NCI-H2196 (cell line): ENCODE data around the gene CTNNA1.

Experiments used
- DNase-seq: peaks from one replicate; lab custom pipeline; 2025; ENCODE audit not compliant: unreplicated experiment; lab: John Stamatoyannopoulos, UW

The CTNNA1 gene

DNA sequence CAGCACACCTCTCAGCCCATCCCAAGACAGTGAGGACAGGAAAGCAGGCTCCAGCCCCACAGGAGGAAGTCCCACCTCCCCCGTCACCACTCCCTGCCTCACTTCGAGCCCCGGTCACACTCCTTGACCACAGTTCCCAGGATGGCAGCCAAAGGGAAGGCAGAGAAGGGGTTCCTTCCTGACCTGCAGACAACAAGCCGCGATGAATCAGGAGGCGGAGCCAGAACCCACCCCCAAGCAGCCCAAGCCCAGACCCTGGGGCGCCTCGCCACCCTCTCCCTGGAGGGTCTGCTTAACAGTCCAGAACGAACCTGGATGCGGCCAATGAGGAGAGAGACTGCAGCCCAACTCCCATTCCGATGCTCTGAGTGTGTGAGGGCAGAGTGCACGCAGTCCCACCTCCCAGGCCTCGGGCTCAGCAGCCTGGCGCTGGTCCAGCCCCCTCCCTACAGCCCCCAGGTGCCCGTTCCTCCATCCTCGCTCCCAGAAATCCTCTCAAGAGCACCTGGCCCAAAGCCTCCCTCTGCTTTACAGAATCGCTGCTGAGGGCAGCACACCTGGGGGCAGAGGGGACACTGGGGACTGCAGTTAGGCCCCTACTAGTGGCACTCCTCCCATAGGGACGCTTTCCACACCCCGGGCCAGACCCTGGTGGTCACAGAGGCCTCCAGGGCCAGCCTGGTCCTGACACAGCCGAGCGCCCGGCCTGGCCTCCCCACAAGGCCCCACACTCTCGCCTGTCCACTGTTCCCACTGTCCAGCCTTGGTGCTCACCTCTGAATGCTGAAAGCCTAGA lies 191.5 kb downstream of the CTNNA1 start:
- DNase-seq: no peak

DNA sequence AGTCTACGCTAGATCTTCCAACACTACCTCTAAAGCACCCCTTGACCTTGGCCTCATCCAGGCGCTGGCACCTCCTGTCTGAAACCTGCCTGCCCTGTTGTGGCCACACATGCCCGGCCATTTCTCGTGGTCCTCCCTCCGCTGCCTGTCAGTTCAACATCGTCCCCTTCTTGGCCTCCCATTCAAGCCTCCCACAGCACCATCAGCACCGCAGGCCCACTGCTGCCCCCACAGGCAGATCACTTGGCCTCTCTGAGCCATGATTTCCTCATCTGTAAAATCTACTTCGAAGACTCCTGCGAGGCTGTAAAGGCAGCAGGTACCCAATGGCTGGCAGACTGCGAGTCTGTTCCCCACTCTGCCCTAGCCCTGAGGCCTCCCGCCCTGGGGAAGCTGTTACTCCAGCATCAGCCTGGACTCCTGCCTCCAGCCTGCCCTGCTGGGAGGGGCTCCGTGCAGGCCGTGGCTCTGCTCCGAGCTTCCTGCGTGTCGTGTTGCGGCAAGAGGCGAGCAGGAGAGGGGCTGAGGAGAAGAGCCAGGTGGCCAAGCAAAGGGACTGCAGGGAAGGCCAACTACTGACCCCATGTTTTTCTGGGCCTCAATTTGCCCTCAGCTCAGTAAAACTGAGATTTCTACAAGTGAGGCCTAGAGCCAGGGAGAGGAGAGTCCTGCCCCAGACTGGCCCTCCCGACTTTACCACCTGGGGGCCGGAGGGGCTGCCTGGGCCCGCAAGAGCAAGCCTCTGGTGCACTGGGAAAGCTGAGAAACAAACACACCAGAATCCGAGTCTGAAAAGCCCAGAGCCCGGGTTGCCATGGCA lies 192.4 kb downstream of the CTNNA1 start:
- no peak for DNase-seq

DNA sequence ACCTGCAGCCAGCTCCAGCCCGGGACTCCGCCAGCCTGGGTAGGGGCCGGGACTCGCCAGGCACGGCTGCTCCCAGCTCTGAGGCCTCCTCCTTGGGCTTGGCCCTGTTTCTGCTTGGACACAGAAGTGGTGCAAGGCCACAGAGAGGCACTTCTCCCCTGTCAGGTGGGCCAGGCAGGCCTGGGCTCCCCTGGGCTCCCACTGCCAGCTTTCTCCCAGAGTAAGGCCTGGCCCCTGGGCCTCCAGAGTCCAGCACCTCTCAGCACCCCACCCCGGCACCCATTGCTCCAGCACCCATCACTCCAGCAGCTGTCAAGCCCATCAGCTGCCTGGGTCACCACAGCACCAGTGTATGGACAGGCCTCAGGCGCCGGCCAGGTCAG lies 193.0 kb downstream of the CTNNA1 start:
- DNase-seq: no peak

DNA sequence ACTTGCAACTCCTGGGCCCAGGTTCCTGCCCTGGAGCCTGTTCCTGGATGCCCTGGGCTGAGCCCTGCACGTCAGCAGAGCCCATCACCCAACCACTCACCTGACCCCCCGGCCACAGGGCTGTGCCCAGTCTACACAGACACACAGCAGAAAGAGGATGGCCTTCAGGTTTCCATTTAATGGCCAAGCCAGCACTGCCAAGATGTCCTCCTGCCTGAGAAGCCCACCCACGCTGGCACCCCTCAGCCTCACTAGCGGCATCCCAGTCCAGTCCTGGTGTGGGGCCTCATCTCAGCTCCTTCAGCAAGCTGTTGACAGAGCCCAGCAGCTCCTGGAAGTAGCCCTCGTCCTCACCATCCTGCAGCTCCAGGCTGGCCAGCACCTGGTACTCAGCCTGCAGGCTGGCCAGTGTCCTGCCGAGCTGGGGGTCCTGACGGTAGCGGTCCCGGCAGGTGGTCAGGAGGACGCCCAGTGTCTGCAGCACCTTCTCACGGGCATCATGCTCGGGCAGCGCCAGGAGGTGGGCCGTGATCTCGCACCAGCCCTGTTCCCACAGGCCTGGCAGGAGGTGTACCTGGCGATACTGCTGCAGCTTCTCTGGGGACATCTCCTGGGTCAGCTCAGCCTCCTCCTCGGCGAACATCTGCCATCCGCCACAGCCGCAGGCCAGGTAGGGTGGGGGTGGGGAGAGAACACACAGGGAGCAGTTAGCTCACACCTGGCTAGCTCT lies 193.8 kb downstream of the CTNNA1 start:
- no peak for DNase-seq

DNA sequence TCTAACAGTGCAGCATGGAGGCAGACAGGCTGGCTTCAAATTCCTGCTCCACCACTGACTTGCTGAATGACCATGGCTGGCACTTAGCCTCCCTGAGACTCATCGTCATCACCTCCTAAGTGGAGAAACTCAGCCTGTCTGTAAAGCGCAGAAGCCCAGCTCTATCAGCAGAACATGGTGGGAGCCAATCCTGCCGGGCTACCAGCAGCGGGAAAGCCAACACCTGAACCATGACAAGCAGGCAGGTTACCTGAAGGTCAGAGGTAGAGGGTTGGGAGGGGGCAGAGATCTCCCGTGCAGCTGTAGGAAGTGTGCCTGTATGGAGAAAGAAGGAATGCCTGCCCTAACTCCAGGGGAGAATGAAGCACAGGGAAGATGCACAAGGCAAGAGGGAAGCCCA lies 194.6 kb downstream of the CTNNA1 start:
- no peak for DNase-seq

DNA sequence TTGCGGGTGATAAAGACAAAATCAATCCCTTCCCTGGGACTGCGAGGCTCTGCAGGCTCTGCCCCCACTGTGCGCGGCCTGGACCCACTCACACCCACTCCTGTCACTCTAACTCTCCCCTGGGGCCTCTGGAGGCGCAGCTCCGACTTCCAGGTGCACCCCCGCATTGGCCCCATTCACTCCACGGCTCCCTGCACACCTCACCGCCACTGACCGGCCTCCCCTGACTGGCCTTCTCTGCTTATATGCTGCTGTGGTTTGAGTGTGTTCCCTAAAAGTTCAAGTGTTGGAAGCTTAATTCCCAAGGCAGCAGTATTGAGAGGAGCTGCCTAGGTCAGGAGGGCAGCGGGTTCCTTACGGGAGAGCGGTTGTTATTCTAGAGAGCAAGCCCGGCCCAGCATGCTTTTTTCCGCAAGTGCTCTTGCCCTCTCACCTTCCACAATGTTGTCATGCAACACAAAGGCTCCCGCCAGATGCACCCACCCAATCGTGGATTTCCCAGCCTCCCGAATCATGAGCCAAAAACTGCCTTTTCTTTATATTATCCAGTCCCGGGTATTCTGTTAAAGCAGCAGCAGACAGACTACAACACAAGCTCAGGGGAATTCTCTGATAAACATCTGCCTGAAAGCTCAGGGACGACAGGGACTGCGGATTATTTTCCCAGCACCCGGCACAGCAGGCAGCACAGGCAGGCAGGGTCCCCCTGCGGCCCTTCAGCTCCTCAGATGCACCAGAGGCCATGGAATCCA lies 195.4 kb downstream of the CTNNA1 start:
- DNase-seq: no peak

DNA sequence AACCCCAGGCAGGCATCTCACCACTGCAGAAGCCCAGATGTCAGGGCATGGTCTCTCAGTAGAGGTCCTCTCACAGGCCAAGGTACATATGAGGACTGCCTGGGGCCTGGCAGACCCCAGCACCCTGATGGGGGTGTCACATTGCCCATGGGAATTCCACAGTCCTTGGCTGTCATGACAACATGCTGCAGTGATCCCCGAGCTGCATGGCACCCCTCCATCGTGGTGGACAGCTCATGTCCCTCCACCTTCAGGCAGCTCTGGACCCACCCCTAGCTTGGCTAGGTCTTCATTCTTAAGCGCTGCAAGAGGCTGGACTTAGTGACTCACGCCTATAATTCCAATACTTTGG lies 196.0 kb downstream of the CTNNA1 start:
- no peak for DNase-seq

DNA sequence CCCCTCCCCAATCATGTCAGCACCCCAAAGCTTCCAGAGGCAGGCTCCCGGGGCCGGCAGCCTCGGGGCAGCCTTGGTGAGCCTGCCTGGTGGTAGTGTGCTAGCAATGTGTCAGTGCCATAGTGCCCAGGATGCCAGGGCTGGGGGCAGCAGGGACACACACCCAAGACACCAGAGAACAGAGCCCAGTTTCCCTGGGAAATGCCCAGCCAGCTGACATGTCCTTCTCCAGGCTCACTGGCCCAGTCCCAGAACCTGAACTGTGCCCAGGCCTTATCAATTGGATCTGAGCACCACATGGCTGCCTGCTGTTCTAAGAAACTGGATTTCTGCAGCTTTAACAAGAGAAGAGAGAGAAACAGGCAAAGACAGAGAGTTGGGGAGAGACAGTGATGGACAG lies 196.8 kb downstream of the CTNNA1 start:
- DNase-seq: no peak

DNA sequence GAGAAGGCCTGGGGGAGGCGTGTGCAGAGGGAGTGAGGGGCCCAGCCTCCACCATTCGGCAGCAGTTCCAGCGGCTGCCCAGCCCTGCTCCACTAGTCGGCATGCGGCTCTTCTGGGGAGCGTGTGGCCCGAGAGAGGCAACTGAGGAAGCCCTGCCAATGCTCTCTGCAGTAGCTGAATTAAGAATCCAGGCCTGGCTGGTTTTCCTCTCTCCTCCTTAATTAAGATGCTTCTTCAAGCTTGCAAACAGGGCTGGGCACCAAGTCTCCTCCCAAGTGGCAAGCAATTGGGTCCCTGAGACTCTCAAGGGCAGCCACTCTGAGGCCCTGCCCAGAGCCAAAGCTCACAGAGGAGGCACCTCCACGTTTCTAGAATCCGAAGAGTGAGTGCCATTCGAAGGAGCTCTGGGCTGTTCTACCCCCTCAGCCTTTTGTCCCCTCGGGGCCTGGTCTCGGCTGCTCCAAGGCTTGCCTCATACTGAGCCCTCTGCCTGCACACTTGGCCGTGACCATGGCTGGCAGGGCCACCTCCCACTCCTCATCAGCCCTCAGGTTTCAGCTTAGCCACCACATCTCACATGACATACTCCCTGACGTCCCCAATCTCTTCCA lies 197.3 kb downstream of the CTNNA1 start:
- no peak for DNase-seq

DNA sequence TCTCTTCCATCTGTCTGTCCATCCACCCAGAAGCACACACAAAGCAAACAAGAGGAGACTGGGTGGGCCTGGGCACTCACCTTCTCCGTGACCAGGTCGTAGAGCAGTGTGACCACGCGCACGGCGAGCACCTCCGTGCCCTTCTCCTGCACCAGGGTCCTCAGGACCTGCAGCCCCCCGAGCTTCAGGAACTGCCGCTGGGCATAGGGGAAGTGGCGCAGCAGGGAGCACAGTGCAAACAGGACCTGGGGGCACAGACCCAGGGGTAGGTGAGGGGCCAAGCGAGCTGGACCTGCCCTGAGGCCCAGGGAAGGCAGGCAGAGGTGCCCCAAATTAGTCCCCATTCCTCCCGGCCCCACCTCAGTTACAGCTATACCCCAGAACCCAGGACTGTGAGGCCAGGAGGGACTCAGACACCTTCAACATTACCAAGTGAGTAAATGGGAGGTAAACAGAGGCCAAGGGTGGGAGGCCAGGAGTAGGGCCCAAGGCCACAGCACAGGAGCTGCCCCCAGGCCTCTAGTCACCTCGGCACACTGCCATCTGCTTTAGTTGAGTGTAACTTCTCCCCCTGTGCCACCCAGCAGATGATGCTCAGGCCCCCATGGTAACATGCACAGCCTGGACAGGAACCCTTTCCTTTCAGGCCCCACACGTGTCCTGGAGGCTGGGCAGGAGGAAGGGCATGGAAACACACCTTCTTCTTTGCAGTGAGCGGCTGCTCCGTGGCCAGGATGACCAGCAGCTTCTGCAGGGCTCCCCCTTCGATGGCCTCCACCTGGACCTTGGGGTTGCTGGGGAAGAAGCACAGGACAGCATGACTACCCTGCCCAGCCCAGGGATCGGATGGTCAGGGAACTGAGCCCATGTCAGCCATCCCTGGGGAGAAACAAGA lies 198.1 kb downstream of the CTNNA1 start:
- DNase-seq: no peak

DNA sequence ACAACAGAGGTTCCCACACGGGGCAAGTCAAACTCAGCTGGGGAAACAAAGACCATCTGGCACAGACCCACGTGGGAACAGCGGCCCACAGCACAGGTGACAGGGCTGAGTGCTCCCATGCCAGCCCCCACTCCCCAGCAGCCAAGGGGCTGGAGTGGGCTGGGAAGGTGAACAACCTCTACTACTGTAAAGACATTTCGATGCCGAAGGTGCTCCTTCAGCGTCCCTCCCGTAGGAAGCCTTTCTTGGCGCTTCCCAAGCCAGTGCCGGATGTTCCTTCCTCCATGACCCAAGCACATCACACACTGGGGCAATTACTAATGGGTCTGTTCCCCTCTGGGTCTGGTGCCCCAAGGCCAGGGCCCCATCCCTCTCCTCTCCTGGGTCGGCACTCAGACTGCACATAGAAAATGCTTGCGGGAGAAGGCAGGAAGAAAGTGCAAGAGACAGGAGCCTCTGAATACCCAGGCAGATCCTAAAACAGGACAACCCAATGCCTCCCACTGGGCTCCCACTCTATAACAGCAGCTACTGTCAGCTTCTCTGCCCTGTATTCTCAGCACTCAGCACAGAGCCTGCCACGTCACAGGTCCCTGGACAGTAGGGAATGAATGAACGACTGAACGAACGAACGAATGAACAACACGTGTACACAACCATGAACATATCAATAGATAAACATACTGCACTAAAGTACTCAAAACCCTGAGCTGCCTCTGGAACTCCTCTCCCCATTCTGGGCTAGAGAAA lies 198.9 kb downstream of the CTNNA1 start:
- no peak for DNase-seq

DNA sequence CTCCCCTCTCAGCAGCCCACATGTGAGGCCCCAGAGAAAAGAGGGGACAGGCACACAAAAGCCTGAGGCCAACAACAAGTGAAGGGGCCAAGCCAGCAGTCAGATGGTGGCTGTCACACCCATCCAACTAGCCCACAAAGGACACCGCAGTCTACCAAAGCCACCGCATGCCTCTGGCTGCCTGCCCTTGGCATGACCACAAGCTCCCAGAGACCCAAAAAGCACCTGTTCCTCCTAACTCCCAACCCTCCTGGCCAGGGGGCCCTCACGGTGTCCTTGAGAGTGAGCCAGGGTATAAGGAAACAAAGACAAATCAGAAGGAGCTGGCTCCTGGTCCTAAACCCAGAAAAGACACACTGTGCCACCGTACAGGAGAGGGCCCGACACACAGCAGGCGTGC lies 199.7 kb downstream of the CTNNA1 start:
- peak; percentile 60 for DNase-seq

DNA sequence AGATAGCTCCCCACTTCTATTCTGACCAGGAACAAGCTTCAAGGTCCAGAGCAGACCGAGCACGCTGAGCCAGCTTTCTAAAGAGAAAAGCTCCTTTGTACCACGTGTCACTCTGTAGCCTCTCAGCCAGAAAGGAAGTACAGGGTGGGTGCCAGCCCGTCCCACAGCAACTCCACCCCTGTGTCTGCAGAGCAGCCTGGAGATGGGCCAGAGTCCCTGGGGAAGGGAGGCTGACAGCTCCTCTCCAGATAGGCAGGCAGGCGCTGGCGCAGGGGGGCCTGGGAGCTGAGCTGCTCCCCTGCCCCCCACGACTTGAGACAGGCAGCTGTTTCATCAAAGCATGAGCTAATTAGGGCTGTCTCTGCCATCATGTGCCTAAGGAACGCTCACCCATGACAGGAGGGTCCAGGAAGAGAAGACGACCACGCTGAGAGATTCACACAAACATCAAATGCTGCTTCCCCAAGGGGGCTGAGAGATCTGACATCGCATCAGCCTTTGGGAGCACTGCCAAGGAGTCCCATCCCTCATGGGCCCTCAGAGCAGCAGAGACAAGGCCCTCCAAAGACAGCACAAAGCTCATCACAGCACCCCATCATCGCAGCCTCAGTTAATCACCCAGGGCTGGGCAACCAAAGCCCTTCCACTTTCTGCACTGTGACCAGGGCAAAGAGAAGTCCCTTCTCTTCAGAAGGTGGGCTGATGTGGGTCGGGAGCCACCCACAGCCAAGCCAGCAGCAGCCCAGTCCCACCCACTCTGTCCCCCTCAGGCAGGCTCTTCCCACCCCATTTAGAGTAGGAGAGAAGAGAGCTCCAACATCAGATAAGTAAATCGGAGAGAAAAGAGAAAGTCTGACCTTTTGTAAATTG lies 200.4 kb downstream of the CTNNA1 start:
- peak; percentile 92 for DNase-seq

DNA sequence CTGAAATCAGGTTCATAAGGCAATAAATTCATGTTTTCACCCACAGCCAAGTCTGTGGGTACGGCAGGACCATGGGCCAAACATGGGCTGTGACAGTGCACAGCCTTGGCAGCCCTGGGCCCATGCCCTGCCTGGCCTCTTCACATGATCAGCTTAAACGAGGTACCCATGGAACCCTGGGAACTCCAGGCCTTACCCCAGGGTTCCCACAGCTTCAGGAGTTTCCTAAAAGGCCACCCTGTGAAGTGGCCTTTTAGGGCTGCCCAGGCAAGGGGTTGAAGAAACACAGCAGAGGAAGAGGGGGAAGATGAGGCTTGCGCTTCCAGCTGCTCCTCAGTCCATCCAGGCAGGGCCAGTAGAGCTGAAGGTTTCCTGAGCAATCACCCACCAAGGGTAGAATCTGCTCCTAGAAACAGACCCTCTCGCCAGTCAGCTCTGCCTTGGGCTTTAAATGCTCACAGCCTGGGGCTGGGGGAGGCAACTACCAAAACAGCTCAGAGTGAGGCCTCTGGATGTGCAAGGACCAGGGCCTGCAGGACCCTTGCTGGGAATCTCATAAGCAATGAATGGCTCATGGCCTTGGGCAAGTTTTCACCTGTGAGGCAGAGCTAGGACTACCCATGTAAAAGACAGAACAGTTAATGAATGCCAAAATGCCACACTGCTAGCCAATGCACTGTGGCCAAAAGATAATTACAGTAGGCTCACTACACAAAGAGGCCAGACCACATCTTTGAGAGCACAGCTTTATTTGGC lies 201.2 kb downstream of the CTNNA1 start:
- DNase-seq: no peak

DNA sequence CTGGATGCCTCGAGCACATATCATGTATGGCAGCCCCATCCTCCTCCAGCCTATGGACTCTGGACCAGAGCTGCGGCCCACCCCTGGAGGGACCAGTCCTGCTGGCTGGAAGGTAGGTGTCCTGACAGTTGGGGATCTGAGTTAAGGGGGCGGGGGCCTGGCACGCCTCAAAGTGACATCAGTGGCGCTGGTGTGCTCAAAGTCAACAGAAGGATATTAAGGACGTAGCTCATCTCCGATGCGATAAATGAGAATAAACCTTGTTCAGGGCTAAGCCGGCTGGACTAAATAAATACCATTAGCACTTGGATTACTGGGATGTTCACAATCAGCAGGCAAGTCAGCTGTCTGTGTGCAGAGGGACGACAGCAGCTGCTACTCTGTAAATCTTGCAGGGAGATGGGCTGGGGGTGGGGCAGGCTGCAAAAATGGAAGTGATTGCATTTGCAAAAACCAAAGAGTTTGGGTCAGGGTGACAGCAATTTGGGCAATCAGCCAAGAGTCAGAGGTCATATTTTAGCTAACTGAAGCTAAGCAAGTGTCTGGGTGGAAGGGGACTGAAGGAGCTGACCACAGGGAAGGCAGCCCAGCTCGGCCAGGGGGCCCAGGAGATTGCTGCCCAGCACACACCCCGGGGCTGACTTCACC lies 201.9 kb downstream of the CTNNA1 start:
- peak; percentile 75 for DNase-seq

DNA sequence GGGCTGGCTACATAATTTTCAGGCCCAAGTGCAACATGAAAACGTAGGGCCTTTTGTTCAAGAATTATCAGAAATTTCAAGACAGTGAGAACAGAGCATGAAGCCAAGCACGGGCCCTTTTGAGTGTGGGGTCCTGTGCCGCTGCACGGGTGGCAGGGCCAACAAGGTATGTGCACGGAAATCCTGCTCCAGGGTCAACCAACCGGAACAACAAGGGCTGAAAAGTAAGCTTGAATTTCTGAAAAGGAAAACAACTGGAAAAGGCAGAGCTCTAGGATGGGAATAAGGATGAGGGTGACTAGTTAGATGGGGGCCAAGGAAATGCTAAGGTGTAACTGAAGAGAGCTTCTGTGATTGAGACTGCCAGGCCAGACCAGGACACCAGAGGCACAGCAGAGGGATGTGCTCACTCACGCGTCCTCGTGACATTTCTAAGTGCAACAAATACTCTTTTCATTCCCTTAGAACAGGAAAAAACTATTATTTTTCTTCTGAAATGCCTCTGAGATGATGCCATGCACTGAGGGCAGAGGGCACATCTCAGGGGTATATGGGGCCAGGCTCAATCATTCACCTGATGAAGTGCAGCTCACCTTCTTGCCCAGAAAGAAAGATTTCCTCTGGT lies 202.6 kb downstream of the CTNNA1 start:
- DNase-seq: no peak
